Brain microvascular endothelial cell (primary cell): ENCODE results near the gene ERC1.
"Not testable (repeated sequence)": the region's sequence is repeated elsewhere in the genome, so short reads cannot be mapped to it uniquely, and the experiment has no call there.

Experiments
- DNase-seq: peaks from one replicate; pipeline ENCODE4 v3.0.0-alpha.2; 2020
- H3K27ac ChIP-seq: fragments of 250-450 bp; sonication (Bioruptor Pico); 2 replicates; pipeline ENCODE4 v1.5.1; 2020; ENCODE audit warnings: mild to moderate bottlenecking, moderate library complexity
- H3K27me3 ChIP-seq: fragments of 250-450 bp; sonication (Bioruptor Pico); replicated peaks from 2 replicates; pipeline ENCODE4 v1.5.1; 2020; ENCODE audit warnings: mild to moderate bottlenecking
- H3K36me3 ChIP-seq: fragments of 250-450 bp; sonication (Bioruptor Pico); replicated peaks from 2 replicates; pipeline ENCODE4 v1.5.1; 2020; ENCODE audit warnings: mild to moderate bottlenecking
- H3K4me3 ChIP-seq: 2 replicates; pipeline ENCODE4 v1.5.1; 2011; ENCODE audit warnings: low read depth, mild to moderate bottlenecking, control low read depth, low read length, moderate library complexity
- in situ Hi-C: cut with HindIII; loops from 2 replicates; pipeline ENCODE4 v1.10.0; 2017; ENCODE audit warnings: low sequenced_read_pairs, low pct_ligation_motif_present
- TF ChIP-seq, protein P1 (sequence below): IDR thresholded peaks from 2 replicates; pipeline ENCODE4 v1.5.1; 2011; ENCODE audit warnings: low read depth, mild to moderate bottlenecking, moderate library complexity, low read length, control low read depth, inconsistent platforms; ENCODE audit errors: missing control alignments

The ERC1 gene

DNA sequence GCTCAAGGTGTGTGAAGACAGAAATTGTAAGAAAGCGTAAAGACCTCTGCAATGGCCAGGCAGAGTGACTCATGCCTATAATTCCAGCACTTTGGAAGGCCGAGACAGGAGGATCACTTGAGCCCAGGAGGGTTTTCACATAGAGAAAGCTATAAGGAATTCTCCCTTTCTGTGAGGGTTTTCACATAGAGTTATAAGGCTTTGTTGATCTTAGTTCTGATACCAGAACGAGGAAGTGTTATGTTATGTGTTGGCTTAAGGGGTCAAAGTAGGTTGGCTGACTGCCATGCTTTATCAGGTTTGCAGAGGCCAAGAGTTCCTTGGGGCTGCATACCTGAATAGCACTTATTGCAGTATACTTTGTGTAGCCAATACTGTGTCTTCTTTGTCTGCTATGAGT, 139.1 kb downstream of the ERC1 start:
- TF ChIP-seq, protein P1, sequence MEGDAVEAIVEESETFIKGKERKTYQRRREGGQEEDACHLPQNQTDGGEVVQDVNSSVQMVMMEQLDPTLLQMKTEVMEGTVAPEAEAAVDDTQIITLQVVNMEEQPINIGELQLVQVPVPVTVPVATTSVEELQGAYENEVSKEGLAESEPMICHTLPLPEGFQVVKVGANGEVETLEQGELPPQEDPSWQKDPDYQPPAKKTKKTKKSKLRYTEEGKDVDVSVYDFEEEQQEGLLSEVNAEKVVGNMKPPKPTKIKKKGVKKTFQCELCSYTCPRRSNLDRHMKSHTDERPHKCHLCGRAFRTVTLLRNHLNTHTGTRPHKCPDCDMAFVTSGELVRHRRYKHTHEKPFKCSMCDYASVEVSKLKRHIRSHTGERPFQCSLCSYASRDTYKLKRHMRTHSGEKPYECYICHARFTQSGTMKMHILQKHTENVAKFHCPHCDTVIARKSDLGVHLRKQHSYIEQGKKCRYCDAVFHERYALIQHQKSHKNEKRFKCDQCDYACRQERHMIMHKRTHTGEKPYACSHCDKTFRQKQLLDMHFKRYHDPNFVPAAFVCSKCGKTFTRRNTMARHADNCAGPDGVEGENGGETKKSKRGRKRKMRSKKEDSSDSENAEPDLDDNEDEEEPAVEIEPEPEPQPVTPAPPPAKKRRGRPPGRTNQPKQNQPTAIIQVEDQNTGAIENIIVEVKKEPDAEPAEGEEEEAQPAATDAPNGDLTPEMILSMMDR: no peak
- Histone ChIP-seq H3K36me3 (no peaks in the 10 kb centered on the region), H3K27me3 (no peaks in the 10 kb centered on the region), H3K4me3 (no peak overlapping the region), H3K27ac (no peak overlapping the region)
- in situ Hi-C loops: no loop called here
- no peak for DNase-seq

DNA sequence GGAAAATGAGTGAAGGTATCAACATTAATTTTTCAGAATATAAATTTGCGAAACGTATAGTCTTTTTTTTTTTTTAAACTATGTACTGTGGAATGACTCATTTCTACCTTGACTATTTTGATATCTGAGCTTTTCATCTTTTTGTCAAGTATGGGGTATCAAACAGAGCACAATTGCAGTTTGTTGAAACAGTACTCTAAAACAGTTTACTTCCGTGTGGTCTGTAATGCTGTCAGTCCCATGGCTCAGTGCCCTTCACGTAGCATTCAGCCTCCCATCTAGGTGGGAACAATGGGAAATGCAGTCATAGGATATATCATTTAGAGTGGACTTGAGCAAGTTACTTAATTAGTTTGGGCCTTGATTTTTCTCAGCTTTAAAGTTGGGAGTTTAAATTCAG, 139.5 kb downstream of the ERC1 start:
- DNase-seq: no peak
- Histone ChIP-seq H3K36me3 (no peaks in the 10 kb centered on the region), H3K27me3 (no peaks in the 10 kb centered on the region), H3K27ac (no peak overlapping the region), H3K4me3 (no peak overlapping the region)
- in situ Hi-C loops: no loop called here
- TF ChIP-seq, protein P1: no peak

DNA sequence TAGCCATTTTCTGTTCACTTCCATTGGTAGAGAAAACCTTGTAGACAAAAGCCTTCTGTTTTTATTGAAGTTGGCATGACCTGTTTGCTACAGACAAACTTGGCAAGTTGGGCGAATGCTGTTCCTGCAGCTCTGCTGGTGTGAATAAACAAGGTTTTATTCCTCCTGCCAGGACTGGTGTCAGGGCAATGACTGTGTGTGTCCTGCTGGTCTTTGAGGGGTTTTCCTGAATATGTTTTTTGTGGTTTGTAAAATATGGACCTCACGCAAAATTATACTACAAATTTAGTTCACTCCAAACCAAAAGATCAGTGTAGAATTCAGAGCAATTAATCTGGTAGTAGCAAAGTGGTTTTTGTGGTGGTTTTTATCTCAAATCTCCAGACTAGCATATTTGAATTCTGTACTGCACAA, 140.8 kb downstream of the ERC1 start:
- TF ChIP-seq, protein P1: no peak
- Histone ChIP-seq H3K4me3 (no peak overlapping the region), H3K36me3 (no peaks in the 10 kb centered on the region), H3K27me3 (no peaks in the 10 kb centered on the region), H3K27ac (no peak overlapping the region)
- DNase-seq: no peak
- in situ Hi-C loops: no loop called here

DNA sequence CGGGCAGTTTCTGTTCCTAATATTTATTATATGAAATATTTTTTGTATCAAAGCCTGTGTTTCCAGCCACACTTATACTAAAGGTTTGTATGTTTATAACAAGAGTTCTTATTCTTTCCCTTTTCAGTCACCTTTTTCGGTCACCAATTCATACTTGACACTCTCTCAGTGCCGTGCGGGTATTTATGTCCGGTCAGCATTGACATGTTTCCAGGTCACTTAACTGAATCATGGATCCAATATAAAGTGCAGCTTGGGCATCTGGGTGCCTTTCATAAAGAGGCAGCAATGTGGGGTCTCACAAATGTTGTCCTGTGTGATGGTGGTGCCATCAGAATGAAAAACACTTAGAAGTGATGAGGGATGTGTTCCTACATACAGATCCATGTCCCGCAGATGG, 141.3 kb downstream of the ERC1 start:
- H3K27me3 ChIP-seq: no peaks in the 10 kb centered on the region
- H3K4me3 ChIP-seq: no peak overlapping the region
- TF ChIP-seq, protein P1: no peak
- DNase-seq: no peak
- H3K36me3 ChIP-seq: no peaks in the 10 kb centered on the region
- H3K27ac ChIP-seq: no peak overlapping the region
- in situ Hi-C loops: no loop called here

DNA sequence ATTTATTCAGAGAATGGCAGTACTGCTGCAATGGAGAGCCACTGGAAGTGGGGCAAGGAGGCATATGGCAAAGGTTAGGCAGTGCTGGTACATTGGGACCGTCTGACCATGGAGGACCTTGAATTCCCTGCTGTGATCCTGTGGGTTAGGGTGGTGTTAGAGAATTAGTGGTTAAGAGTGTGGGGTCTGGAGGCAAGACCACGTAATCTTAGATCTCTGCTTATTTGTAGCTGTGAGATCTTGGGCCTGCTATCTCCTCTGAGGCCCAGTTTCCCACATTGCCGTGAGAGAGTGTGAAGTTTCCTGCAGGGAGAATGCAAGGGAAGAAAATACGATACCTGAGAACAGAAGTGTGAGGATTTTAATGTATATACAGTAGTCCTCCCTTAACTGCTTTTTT, 147.7 kb downstream of the ERC1 start:
- Histone ChIP-seq H3K27me3 (no peaks in the 10 kb centered on the region), H3K36me3 (no peaks in the 10 kb centered on the region), H3K27ac (no peak overlapping the region), H3K4me3 (no peak overlapping the region)
- in situ Hi-C loops: no loop called here
- no peak for DNase-seq
- TF ChIP-seq, protein P1: no peak

DNA sequence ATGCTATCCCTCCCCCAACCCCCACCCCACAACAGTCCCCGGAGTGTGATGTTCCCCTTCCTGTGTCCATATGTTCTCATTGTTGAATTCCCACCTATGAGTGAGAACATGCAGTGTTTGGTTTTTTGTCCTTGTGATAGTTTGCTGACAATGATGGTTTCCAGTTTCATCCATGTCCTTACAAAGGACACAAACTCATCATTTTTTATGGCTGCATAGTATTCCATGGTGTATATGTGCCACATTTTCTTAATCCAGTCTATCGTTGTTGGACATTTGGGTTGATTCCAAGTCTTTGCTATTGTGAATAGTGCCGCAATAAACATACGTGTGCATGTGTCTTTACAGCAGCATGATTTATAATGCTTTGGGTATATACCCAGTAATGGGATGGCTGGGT, 155.7 kb downstream of the ERC1 start:
- DNase-seq, in situ Hi-C loops, H3K36me3 ChIP-seq, H3K27ac ChIP-seq, H3K4me3 ChIP-seq, H3K27me3 ChIP-seq: not testable (repeated sequence)

DNA sequence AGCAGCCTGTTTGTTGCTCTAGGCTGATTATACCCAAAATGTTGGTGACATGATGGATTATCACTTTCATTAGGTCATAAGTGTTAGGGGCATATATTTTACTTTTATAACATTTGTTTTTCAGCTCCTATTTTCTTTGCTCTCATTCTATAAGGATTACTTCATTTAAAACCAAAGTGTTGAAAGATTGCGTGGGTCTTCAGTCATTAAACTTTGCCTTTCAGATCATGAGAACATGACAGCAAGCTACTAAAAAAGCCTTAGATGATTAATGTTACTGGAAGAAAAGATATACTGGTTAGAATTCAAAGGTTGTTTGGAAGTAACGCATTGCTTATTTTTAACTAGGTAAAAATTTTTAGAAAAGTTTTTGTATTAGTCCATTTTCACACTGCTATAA, 156.8 kb downstream of the ERC1 start:
- TF ChIP-seq, protein P1: no peak
- Histone ChIP-seq H3K36me3 (no peaks in the 10 kb centered on the region), H3K4me3 (no peak overlapping the region), H3K27me3 (no peaks in the 10 kb centered on the region), H3K27ac (no peak overlapping the region)
- in situ Hi-C loops: no loop called here
- DNase-seq: no peak
